HG02623 (cell line): ENCODE results near the gene LRP2.
"Not testable (repeated sequence)": the region's sequence is repeated elsewhere in the genome, so short reads cannot be mapped to it uniquely, and the experiment has no call there.

ENCODE experiments used
- ATAC-seq: cut with Tn5 transposase; IDR thresholded peaks from one replicate; pipeline ENCODE4 v1.9.1; 2021; ENCODE audit warnings: moderate library complexity; ENCODE audit not compliant: unreplicated experiment

Gene LRP2

GRCh38 chr2:169178804-169179390 lies 183.4 kb downstream of the LRP2 start:
- no peak for ATAC-seq

DNA sequence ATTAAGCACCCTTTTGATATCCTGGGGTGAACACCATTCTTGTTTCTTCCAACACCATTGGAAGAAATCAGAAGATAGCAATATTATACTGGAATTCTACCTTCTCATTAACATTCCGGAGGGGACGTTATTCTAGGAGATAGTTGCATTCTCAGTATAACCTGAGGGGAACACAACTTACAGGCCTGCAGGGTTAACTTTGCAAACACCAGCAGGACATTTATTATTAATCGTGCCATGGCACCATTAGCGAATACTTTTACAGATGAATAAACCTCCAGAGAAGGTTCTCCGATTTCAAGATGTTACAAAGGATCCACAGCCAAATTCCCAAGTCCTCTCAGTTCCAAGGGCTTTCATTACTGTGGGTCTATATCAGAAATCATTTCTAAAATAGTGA lies 184.0 kb downstream of the LRP2 start:
- ATAC-seq = no peak

DNA sequence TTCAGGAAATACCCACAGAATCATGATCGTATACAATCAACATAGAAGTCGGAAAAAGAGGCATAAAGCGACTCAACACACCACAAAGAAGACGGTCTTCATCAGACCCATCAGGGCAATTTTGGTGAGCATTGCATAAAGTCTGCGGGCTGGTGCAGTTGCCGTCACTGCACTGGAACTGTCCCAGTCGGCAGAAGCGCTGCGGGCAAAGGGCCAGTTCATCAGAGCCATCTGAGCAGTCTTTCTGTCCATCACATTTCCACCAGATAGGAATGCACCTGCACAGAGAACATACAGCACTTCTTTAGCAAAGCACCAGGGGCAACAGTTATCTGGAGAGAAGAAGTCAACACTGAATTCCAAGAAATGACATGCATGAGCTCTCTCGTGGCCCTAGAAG lies 187.2 kb downstream of the LRP2 start:
- no peak for ATAC-seq

GRCh38 chr2:169173876-169174275 lies 188.5 kb downstream of the LRP2 start:
- no peak for ATAC-seq

GRCh38 chr2:169172914-169173313 lies 189.4 kb downstream of the LRP2 start:
- no peak for ATAC-seq

DNA sequence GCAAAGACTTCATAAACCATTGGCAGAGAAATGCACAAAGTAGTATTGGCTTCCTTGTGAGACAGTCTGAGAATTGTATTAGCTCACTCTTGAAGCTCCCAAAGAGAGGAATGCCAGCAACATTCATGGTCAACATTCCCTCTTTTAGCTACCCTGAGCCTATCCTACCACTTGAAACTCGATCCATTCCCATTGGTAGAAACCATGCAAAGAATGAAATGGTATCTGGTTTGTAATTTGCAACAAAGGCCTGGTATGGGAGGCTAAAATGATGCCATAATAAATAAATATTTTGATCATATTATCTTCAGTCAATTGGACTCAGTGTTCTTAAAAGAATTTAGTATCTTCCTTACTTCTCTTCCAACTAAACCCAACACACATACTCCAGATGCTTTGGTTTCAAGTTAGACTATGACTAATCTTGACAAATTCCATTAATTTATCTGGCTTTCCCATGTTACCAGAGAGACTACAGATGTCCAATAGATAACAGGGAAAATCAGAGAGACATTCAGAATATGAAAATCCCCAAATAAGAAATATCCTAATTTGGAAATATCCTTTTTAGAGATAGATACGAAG lies 190.1 kb downstream of the LRP2 start:
- no peak for ATAC-seq

- ATAC-seq = no peak
Measured at GRCh38 chr2:169165791-169166190, 196.5 kb downstream of the LRP2 start.

GRCh38 chr2:169164311-169164710 lies 198.0 kb downstream of the LRP2 start:
- no peak for ATAC-seq

DNA sequence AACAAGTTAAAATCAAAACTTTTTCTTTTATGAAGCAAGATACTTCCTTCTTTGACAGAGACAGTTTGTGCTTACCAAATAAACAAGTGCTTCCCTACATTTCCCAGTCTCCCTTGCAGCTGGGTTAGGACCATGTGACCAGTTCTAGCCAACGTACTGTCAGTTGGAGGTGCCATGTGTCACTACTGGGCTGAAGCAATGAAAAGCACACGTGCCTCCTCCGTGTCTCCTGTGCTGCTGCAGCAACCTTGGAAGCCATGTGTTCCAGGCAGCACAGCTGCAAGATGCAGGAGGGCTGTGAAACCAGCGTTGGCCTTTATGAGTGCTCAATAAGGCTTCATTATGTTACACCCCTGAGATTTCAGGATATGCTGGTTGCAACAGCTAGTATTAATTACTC lies 199.7 kb downstream of the LRP2 start:
- no peak for ATAC-seq

DNA sequence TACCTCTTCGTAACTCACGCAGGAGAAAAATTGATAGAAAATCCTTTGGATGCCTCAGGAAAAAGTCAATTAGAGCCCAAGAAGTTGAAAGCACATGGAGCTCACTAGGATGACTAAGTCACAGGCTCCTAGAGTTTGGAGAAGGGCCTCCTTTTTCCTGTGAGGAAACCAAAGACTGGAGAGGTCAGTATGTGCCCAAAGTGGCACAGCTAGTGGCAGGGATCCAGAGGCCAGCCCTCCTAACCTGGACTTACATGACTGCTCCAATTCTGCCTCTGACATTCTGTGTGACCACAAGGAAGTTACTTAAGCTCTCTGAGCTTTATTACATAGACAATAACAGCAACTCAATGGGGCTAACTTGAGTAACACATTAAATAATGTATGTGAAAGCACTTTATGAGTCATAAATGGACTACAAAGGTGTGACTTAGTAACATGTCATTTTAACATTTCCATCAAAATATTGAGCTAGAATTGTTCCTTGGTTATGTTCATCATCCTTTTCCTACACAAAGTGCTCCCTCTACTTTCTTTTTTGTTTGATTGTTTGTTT lies 201.3 kb downstream of the LRP2 start:
- ATAC-seq = no peak

GRCh38 chr2:169159686-169160085 lies 202.6 kb downstream of the LRP2 start:
- no peak for ATAC-seq

DNA sequence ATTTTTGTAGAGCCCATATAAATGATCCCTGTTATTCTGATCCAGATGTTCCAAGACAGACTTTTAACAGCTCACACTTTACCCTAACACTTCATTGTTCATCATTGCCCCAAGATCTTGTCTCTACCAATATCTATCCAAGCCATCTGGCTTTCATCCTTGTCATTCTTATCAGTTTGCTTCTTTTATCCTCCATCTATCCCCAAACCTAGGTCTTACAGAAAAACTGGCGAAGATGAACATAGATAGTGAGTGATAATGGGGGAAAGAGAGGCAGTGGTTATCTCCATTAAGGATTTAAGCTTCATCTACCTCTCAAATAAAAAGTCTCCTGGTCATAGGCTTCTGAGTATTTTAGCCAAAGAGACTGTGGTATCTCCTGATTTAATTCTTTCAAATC lies 203.5 kb downstream of the LRP2 start:
- no peak for ATAC-seq

DNA sequence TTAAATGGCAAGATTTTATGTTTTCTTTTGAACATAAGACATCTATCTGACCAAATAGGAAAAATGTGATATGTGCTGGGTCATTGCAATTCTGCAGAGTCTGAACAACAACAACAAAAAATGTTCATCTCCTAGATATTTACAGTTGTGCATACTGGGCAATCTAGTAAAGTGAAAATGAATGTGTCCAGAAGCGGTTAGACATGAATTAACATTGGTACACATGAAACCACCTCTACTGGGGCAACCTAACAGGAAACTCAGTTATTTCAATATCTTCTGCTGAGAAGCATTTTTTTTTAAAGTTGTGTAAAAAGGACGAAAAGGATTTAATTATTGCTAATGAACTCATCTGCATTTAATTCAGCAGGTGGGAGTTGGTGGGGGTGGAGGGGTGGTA lies 216.1 kb downstream of the LRP2 start:
- ATAC-seq = no peak

DNA sequence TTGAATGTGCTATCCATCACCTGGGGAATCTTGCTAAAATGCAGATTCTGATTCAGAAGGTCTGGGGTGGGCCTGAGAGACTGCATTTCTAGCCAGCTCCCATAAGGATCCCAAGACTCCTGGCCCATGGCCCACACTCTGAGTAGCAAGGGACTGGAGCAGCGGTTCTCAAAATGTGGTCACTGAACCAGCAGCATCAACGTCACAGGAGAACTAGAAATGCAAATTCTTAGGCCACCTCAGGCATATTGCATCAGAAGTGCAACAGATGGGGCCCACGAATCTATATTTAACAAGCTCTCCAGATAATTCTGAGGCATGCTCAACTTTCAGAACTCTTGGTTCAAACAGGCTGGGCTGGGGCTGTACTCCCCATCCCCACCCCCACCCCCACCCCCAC lies 218.3 kb downstream of the LRP2 start:
- ATAC-seq = no peak

- ATAC-seq = peak; percentile 57
Measured at GRCh38 chr2:169141713-169142352, 220.5 kb downstream of the LRP2 start.

- no peak for ATAC-seq
Measured at GRCh38 chr2:169139993-169140767, 222.2 kb downstream of the LRP2 start.

DNA sequence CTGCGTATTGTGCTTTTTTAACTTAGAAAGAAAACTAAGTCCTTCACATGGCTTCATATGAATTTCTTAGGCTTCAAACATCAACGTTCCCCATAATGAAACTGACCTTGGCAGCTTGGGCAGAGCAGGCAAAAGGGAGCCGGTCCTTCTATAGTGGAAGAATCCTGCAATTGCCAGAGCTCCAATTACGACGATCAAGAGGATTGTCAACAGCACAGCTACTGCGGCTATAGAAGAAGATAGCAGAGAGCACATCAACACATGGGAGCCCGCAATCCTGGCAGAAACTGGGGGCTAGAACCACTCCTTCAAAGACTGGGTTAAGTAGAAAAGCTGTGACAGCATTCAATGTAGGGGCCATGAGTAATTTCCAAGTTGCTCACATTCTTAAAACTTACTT lies 223.2 kb downstream of the LRP2 start:
- ATAC-seq = no peak

GRCh38 chr2:169137924-169138323 lies 224.4 kb downstream of the LRP2 start:
- no peak for ATAC-seq

GRCh38 chr2:169136885-169137534 lies 225.3 kb downstream of the LRP2 start:
- no peak for ATAC-seq

DNA sequence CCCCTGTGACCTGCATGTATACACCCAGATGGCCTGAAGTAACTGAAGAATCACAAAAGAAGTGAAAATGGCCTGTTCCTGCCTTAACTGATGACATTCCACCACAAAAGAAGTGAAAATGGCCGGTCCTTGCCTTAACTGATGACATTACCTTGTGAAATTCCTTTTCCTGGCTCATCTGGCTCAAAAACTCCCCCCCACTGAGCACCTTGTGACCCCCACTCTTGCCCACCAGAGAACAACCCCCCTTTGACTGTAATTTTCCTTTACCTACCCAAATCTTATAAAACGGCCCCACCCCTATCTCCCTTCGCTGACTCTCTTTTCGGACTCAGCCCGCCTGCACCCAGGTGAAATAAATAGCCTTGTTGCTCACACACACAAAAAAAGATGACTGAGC lies 225.9 kb downstream of the LRP2 start:
- not testable (repeated sequence) for ATAC-seq

DNA sequence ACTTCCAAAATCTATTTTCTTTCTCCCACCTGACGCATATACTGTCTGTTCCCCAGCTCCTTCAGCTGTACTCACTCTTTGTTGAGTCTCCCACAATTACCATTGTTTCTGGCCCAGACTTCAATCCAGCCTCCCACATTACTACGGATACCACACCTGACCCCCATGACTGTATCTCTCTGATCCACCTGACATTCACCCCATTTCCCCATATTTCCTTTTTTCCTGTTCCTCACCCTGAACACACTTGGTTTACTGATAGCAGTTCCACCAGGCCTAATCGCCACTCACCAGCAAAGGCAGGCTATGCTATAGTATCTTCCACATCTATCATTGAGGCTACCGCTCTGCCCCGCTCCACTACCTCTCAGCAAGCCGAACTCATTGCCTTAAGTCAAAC lies 228.1 kb downstream of the LRP2 start:
- not testable (repeated sequence) for ATAC-seq
